Prostate gland (tissue), 2 donors: Measurements from ENCODE around the gene CPSF7.

ENCODE experiments used
- POLR2A ChIP-seq: fragments of 450-650 bp; IDR thresholded peaks from one replicate; pipeline ENCODE4 v1.6.1; 2016; ENCODE audit warnings: antibody characterized with exemption, mild to moderate bottlenecking
- POLR2AphosphoS5 ChIP-seq: sonication (generic); formaldehyde crosslinking; IDR thresholded peaks from one replicate; pipeline ENCODE4 v1.6.1; 2017; ENCODE audit warnings: antibody characterized with exemption
- TF ChIP-seq, protein P1 (sequence below), 4 experiments: fragments of 200-600 bp in 2 of 4; fragments of 450-650 bp in 2 of 4; sonication (generic) in 2 of 4; IDR thresholded peaks; 1 replicate in 3 of 4; 2 replicates in 1 of 4; pipeline ENCODE4 v1.5.1; 2016 to 2019; ENCODE audit warnings: antibody characterized with exemption in 4 of 4, mild to moderate bottlenecking in 2 of 4, moderate library complexity in 2 of 4

DNA sequence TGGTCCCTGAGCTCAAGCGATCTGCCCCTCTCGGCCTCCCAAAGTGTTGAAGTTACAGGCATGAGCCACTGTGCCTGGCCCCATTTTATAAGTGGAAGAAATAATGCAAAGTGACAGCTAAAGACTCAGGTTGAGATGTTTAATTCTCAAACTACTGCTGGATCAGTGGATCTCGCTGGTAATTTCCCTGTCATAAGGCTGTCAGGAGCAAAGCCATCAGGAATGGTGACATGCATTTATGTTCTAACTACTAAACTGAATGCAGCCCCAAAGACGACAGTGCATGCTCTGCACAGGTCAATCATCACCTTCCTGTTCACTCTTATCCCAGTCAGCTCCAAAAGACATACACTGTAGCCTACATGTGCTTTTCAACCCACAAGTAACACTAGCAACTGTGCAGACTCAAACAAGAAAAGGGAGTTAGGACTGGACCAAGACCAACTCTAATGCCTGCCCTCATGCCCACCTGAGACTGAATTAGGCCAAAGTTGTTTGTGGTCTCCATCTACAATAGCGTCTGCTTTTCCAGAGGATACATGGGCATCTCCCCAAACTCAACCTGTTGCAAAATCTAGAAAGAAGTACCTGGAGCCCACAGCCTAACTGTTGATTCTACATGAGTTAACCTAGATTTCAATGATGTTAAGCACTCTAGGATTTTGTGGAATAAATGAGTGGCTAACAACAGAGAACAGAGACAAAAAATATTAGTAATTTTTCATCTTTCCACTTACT is 22.6 kb downstream of the CPSF7 start:
- TF ChIP-seq POLR2AphosphoS5 (no peak), POLR2A (no peak)
- TF ChIP-seq, protein P1, sequence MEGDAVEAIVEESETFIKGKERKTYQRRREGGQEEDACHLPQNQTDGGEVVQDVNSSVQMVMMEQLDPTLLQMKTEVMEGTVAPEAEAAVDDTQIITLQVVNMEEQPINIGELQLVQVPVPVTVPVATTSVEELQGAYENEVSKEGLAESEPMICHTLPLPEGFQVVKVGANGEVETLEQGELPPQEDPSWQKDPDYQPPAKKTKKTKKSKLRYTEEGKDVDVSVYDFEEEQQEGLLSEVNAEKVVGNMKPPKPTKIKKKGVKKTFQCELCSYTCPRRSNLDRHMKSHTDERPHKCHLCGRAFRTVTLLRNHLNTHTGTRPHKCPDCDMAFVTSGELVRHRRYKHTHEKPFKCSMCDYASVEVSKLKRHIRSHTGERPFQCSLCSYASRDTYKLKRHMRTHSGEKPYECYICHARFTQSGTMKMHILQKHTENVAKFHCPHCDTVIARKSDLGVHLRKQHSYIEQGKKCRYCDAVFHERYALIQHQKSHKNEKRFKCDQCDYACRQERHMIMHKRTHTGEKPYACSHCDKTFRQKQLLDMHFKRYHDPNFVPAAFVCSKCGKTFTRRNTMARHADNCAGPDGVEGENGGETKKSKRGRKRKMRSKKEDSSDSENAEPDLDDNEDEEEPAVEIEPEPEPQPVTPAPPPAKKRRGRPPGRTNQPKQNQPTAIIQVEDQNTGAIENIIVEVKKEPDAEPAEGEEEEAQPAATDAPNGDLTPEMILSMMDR (IDR thresholded peaks at IDR 0.05), result no peak
